Measurements from ENCODE around the gene MOB3A. TPM values are rescaled to one million over a fixed set of nuclear protein-coding genes. Genes with fewer than 3 reads are reported as not detected.

MOB3A gene
- total and polyA plus RNA-seq, 4 donors: 3.4 to 8.7 (median 6.5) TPM

DNA sequence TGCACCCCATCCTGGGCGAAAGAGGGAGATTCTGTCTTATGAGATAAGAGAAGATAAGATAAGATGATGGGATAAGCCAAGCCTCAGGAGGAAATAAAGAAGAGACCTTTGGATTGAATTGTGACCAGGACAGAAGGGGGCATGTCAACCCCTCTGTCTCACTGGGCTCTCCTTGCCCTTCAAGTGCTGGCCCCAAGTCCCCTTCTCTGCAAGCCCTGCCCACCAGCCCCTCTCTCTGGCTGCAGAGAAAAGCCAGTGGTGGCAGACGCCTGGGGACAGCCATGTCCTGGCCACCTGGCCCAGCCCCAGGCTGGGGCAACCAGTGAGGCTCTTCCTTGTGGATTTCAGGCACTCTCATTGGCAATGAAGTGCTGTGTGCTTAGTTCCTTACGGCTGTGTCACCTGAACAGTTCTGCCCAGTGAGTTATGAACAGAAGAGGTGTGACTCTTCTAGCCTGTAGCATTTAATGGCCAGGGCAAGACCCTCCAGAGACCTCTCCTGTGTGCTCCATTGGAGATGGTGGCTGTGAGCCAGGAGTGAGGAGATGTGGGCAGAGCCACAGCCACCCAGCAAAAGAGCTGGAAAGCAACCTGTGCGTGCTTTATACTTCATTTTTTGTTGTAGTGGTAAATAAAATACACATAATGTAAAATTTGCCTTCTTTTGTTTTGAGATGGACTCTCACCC, 74.5 kb downstream of the MOB3A start (continued):
- TF ChIP-seq, protein P1, sequence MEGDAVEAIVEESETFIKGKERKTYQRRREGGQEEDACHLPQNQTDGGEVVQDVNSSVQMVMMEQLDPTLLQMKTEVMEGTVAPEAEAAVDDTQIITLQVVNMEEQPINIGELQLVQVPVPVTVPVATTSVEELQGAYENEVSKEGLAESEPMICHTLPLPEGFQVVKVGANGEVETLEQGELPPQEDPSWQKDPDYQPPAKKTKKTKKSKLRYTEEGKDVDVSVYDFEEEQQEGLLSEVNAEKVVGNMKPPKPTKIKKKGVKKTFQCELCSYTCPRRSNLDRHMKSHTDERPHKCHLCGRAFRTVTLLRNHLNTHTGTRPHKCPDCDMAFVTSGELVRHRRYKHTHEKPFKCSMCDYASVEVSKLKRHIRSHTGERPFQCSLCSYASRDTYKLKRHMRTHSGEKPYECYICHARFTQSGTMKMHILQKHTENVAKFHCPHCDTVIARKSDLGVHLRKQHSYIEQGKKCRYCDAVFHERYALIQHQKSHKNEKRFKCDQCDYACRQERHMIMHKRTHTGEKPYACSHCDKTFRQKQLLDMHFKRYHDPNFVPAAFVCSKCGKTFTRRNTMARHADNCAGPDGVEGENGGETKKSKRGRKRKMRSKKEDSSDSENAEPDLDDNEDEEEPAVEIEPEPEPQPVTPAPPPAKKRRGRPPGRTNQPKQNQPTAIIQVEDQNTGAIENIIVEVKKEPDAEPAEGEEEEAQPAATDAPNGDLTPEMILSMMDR (IDR thresholded peaks at IDR 0.05; ENCODE audit: low read depth, low read length, missing input control): no peak
- TF ChIP-seq YY1 (IDR thresholded peaks at IDR 0.05) (no peak), RAD21 (IDR thresholded peaks at IDR 0.05) (no peak), NR2F2 (IDR thresholded peaks at IDR 0.05) (no peak)

Small RNA genes within 50 kb of the gene (small RNA-seq; reads per million reads assigned to genes)
- not detected for gene AC007136.1

Other genes with a start within 250 kb of the MOB3A start
- 10 to 100 TPM in 1 of 2 donors, 1 to 10 TPM in 1; 8.3 to 11.5 TPM for gene REXO1, start 247.8 kb downstream of the MOB3A start, total RNA-seq
- 10 to 100 TPM in 1 of 2 donors, 1 to 10 TPM in 1; 2.0 to 10.0 TPM for gene REXO1, start 247.8 kb downstream of the MOB3A start, polyA plus RNA-seq
- gene KLF16, start 232.7 kb downstream of the MOB3A start, total RNA-seq: 1 to 10 TPM; 4.4 to 7.6 TPM
- gene KLF16, start 232.7 kb downstream of the MOB3A start, polyA plus RNA-seq: 10 to 100 TPM in 1 of 2 donors, 1 to 10 TPM in 1; 1.2 to 14.8 TPM
- 10 to 100 TPM; 25.4 to 28.6 TPM for gene ABHD17A, start 210.8 kb downstream of the MOB3A start, total RNA-seq
- gene ABHD17A, start 210.8 kb downstream of the MOB3A start, polyA plus RNA-seq: 10 to 100 TPM in 1 of 2 donors, 1 to 10 TPM in 1; 8.1 to 30.2 TPM
- gene ADAT3, start 190.9 kb downstream of the MOB3A start, total RNA-seq: 1 to 10 TPM; 1.3 to 3.3 TPM
- 1 to 10 TPM; 1.4 to 2.8 TPM for gene ADAT3, start 190.9 kb downstream of the MOB3A start, polyA plus RNA-seq
- gene SCAMP4, start 190.9 kb downstream of the MOB3A start, total RNA-seq: 10 to 100 TPM; 16.4 to 16.8 TPM
- 10 to 100 TPM; 13.0 to 22.1 TPM for gene SCAMP4, start 190.9 kb downstream of the MOB3A start, polyA plus RNA-seq
- gene CSNK1G2, start 155.2 kb downstream of the MOB3A start, total RNA-seq: 10 to 100 TPM; 26.5 to 30.6 TPM
- 10 to 100 TPM in 1 of 2 donors, 1 to 10 TPM in 1; 3.5 to 21.3 TPM for gene CSNK1G2, start 155.2 kb downstream of the MOB3A start, polyA plus RNA-seq
- gene BTBD2, start 80.6 kb downstream of the MOB3A start, total RNA-seq: 10 to 100 TPM; 19.5 to 20.9 TPM
- 10 to 100 TPM in 1 of 2 donors, 1 to 10 TPM in 1; 7.4 to 25.1 TPM for gene BTBD2, start 80.6 kb downstream of the MOB3A start, polyA plus RNA-seq
- gene MKNK2, start 45.1 kb downstream of the MOB3A start, total RNA-seq: 100 to 1,000 TPM in 1 of 2 donors, 10 to 100 TPM in 1; 49.5 to 105 TPM
- gene MKNK2, start 45.1 kb downstream of the MOB3A start, polyA plus RNA-seq: 10 to 100 TPM; 24.7 to 43.3 TPM
- 1 to 10 TPM; 1.2 TPM for gene IZUMO4, start 589 bp upstream of the MOB3A start, total RNA-seq
- 1 to 10 TPM; 1.3 to 1.4 TPM for gene IZUMO4, start 589 bp upstream of the MOB3A start, polyA plus RNA-seq
- gene AP3D1, start 55.2 kb upstream of the MOB3A start, total RNA-seq: 10 to 100 TPM; 42.6 to 76.6 TPM
- gene AP3D1, start 55.2 kb upstream of the MOB3A start, polyA plus RNA-seq: 10 to 100 TPM; 21.7 to 79.8 TPM
- 1 to 10 TPM; 6.7 to 9.9 TPM for gene DOT1L, start 67.6 kb upstream of the MOB3A start, total RNA-seq
- 1 to 10 TPM; 3.4 to 6.9 TPM for gene DOT1L, start 67.6 kb upstream of the MOB3A start, polyA plus RNA-seq
- 10 to 100 TPM; 22.2 to 44.5 TPM for gene PLEKHJ1, start 140.0 kb upstream of the MOB3A start, total RNA-seq
- gene PLEKHJ1, start 140.0 kb upstream of the MOB3A start, polyA plus RNA-seq: 10 to 100 TPM; 36.5 to 37.4 TPM
- gene SF3A2, start 140.5 kb upstream of the MOB3A start, total RNA-seq: 10 to 100 TPM; 12.9 to 32.0 TPM
- 10 to 100 TPM in 1 of 2 donors, 1 to 10 TPM in 1; 2.2 to 13.5 TPM for gene SF3A2, start 140.5 kb upstream of the MOB3A start, polyA plus RNA-seq
- gene AMH, start 153.0 kb upstream of the MOB3A start, total RNA-seq: under 1 TPM; 0.47 to 0.59 TPM
- under 1 TPM in 1 of 2 donors, not detected in 1; 0.08 TPM for gene AMH, start 153.0 kb upstream of the MOB3A start, polyA plus RNA-seq
- gene JSRP1, start 160.1 kb upstream of the MOB3A start, total RNA-seq: under 1 TPM in 1 of 2 donors, not detected in 1; 0.25 TPM
- gene JSRP1, start 160.1 kb upstream of the MOB3A start, polyA plus RNA-seq: under 1 TPM; 0.39 to 0.45 TPM
- under 1 TPM; 0.09 to 0.67 TPM for gene PEAK3, start 185.8 kb upstream of the MOB3A start, total RNA-seq
- under 1 TPM; 0.21 to 0.42 TPM for gene PEAK3, start 185.8 kb upstream of the MOB3A start, polyA plus RNA-seq
- under 1 TPM; 0.05 to 0.08 TPM for gene LINGO3, start 211.8 kb upstream of the MOB3A start, total RNA-seq
- under 1 TPM; 0.02 to 0.08 TPM for gene LINGO3, start 211.8 kb upstream of the MOB3A start, polyA plus RNA-seq
- 10 to 100 TPM; 23.6 to 37.9 TPM for gene LSM7, start 232.3 kb upstream of the MOB3A start, total RNA-seq
- gene LSM7, start 232.3 kb upstream of the MOB3A start, polyA plus RNA-seq: 10 to 100 TPM; 39.0 to 59.9 TPM
- 10 to 100 TPM; 20.2 to 34.6 TPM for gene SPPL2B, start 232.4 kb upstream of the MOB3A start, total RNA-seq
- gene SPPL2B, start 232.4 kb upstream of the MOB3A start, polyA plus RNA-seq: 10 to 100 TPM in 1 of 2 donors, 1 to 10 TPM in 1; 9.5 to 22.6 TPM